ENCODE measurements around the gene GPR137B. TPM values are rescaled to one million over a fixed set of nuclear protein-coding genes. Genes with fewer than 3 reads are reported as not detected.

The GPR137B gene
- total and polyA plus RNA-seq, 8 donors, result 9.3 to 37.4 (median 12.7) TPM

DNA sequence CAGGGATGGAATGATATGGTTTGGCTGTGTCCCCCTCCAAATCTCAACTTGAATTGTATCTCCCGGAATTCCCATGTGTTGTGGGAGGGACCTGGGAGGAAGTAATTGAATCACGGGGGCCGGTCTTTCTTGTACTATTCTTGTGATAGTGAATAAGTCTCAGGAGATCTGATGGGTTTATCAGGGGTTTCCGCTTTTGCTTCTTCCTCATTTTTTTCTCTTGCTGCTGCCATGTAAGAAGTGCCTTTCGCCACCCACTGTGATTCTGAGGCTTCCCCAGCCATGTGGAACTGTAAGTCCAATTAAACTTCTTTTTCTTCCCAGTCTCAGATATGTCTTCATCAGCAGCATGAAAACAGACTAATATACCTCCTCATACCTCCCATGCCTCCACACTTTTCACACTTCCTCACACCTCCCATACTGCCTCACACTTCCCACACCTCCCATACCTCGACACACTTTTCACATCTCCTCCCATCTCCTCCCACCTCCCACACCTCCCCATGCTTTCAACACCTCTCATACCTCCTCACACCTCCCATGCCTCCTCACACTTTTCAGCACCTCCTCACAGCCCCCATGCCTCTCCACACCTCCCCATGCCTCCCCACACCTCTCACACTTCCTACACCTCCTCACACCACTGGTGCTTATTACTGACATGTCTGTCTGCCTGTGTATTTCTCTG is 21.3 kb downstream of the GPR137B start:
- H3K4me1 ChIP-seq, result peaks cover 0 to 7% of the 10 kb centered on the region in 2 donors
- TF ChIP-seq, protein P1, sequence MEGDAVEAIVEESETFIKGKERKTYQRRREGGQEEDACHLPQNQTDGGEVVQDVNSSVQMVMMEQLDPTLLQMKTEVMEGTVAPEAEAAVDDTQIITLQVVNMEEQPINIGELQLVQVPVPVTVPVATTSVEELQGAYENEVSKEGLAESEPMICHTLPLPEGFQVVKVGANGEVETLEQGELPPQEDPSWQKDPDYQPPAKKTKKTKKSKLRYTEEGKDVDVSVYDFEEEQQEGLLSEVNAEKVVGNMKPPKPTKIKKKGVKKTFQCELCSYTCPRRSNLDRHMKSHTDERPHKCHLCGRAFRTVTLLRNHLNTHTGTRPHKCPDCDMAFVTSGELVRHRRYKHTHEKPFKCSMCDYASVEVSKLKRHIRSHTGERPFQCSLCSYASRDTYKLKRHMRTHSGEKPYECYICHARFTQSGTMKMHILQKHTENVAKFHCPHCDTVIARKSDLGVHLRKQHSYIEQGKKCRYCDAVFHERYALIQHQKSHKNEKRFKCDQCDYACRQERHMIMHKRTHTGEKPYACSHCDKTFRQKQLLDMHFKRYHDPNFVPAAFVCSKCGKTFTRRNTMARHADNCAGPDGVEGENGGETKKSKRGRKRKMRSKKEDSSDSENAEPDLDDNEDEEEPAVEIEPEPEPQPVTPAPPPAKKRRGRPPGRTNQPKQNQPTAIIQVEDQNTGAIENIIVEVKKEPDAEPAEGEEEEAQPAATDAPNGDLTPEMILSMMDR (IDR thresholded peaks at IDR 0.05), result no peak
- no peak for ATAC-seq
- no peaks in the 10 kb centered on the region for H3K27me3 ChIP-seq
- intact Hi-C loops (cut with DNase I), result no loop called here
- peaks cover 0 to 21% of the 10 kb centered on the region in 2 donors for H3K9me3 ChIP-seq
- no peaks in the 10 kb centered on the region for H3K36me3 ChIP-seq
- no peak overlapping the region for H3K4me3 ChIP-seq
- no peak for DNase-seq
- no peak overlapping the region for H3K27ac ChIP-seq

DNA sequence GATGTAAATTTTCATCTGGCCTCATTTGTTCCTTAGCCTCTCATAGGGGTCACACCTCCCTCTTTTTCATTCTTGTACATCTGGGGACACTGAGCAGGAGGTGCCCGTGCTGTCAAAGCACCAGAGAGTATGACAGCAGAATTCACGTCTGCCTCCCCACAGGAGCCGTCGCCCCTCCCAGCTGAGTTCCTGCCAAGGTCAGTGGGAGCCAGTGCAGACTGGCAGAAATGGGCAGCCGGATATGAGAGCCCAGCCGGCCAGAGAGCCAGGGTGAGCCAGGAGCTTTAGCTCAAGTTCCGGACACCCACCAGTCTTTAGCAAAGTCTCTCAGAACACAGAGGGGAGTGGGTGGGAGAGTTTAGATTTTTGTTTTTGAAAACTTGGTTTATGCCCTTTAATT is 21.9 kb downstream of the GPR137B start:
- no peaks in the 10 kb centered on the region for H3K36me3 ChIP-seq
- no peak for ATAC-seq
- TF ChIP-seq, protein P1 (IDR thresholded peaks at IDR 0.05), result no peak
- peaks cover 0 to 21% of the 10 kb centered on the region in 2 donors for H3K9me3 ChIP-seq
- peaks cover 0 to 13% of the 10 kb centered on the region in 2 donors for H3K4me1 ChIP-seq
- no peak for DNase-seq
- no peak overlapping the region for H3K27ac ChIP-seq
- H3K4me3 ChIP-seq, result no peak overlapping the region
- no peaks in the 10 kb centered on the region for H3K27me3 ChIP-seq
- intact Hi-C loops (cut with DNase I), result no loop called here

DNA sequence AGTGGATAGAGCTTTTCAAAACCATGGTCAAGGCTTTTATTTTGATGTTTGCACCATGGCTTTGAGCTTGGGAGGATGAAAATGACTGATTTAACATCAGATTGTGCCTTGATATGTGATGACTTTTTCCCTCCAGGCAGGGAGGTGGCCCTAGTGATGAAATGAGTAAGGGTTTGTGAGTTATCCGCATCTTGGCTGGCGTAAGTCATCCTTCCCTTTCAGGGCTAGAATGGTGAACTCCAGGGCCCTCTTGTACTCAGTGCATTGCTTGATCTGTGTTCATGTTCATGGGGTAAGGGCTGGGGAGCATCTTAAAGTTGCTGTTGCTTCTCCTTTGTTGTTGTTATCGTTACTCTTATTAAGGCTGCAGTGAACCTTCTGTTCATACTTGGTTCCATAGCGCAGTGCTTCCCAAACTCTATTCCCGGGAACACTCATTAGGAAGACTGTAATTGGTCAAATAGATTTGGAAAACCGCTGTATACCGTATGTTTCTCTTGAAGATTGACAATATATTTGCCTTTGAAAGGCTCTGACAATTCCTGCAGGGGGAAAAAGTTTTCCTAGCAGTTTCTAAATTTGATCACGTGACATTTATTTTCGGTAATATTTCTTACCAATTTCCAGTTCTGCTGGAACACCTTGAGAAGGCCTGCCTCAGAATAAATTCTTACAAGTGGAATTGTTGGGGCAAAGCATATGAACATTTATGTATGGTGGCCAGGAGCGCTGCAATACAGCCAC is 23.1 kb downstream of the GPR137B start:
- no peak for DNase-seq
- Histone ChIP-seq H3K27ac (no peak overlapping the region), H3K4me1 (peaks cover 0 to 13% of the 10 kb centered on the region in 2 donors), H3K27me3 (no peaks in the 10 kb centered on the region), H3K36me3 (no peaks in the 10 kb centered on the region), H3K9me3 (peaks cover 0 to 21% of the 10 kb centered on the region in 2 donors), H3K4me3 (no peak overlapping the region)
- intact Hi-C loops (cut with DNase I), result no loop called here
- TF ChIP-seq, protein P1 (IDR thresholded peaks at IDR 0.05), result no peak
- ATAC-seq, result no peak

DNA sequence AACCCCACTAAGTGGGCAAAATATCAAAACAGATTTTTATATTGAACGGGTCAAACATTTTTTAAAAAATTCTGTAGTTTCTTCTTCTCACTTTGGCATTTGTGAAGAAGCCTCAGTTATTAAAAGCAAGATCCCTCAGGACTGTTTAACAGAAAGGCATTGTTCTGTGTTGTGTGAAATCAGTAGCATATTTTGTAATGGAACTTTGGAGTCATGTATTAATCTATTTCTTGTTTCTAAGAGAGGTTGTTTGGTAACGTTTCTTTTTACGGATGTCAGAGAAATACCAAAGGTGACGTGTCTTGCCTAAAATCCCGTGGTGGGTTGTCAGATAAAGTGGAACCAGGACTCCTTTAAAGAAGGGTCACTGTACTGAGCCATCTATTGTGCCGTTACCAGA is 23.7 kb downstream of the GPR137B start:
- Histone ChIP-seq H3K4me1 (peaks cover 0 to 13% of the 10 kb centered on the region in 2 donors), H3K27me3 (no peaks in the 10 kb centered on the region), H3K36me3 (no peaks in the 10 kb centered on the region), H3K4me3 (no peak overlapping the region), H3K9me3 (peaks cover 0 to 17% of the 10 kb centered on the region in 2 donors), H3K27ac (no peak overlapping the region)
- TF ChIP-seq, protein P1 (IDR thresholded peaks at IDR 0.05), result no peak
- DNase-seq (no peak), ATAC-seq (no peak)
- intact Hi-C loops (cut with DNase I), result no loop called here

DNA sequence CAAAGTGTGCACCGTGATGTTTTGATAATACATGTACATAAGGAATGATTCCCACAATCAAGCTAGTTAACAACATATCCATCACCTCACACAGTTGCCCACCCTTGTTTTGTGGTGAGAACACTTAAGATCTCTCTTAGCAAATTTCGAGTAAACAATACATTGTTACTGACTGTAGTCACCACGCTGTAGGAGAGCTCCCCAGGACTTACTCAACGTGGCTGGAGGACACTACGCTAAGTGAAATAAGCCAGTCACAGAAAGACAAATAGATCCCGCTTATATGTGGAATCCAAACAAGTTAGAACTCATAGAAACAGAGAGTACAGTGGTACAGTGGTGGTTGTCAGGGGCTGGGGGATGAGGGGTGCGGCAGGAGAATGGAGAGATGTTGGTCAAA is 24.8 kb downstream of the GPR137B start:
- DNase-seq (no peak), ATAC-seq (no peak)
- no peak overlapping the region for H3K4me3 ChIP-seq
- TF ChIP-seq, protein P1 (IDR thresholded peaks at IDR 0.05), result no peak
- H3K27me3 ChIP-seq, result no peaks in the 10 kb centered on the region
- H3K9me3 ChIP-seq, result peaks cover 0 to 6% of the 10 kb centered on the region in 2 donors
- intact Hi-C loops (cut with DNase I), result no loop called here
- H3K36me3 ChIP-seq, result no peaks in the 10 kb centered on the region
- H3K27ac ChIP-seq, result no peak overlapping the region
- peaks cover 0 to 13% of the 10 kb centered on the region in 2 donors for H3K4me1 ChIP-seq

Data from left lung (tissue), 10 donors.